ENCODE data around the gene MTARC2.

- TF ChIP-seq CTCF (IDR thresholded peaks at IDR 0.05; ENCODE audit: low read depth, low read length), result no peak
- TF ChIP-seq EZH2phosphoT487 (IDR thresholded peaks at IDR 0.05; ENCODE audit: low read depth), result no peak
Observed at GRCh38 chr1:220825819-220826551, 77.9 kb downstream of the MTARC2 start.

Measured in OCI-LY3 (cell line).